ENCODE measurements around the gene NGLY1. TPM values are rescaled to one million over a fixed set of nuclear protein-coding genes. Genes with fewer than 3 reads are reported as not detected.

The NGLY1 gene
- total and polyA plus RNA-seq, 7 donors, result 37.2 to 78.4 (median 59.0) TPM

DNA sequence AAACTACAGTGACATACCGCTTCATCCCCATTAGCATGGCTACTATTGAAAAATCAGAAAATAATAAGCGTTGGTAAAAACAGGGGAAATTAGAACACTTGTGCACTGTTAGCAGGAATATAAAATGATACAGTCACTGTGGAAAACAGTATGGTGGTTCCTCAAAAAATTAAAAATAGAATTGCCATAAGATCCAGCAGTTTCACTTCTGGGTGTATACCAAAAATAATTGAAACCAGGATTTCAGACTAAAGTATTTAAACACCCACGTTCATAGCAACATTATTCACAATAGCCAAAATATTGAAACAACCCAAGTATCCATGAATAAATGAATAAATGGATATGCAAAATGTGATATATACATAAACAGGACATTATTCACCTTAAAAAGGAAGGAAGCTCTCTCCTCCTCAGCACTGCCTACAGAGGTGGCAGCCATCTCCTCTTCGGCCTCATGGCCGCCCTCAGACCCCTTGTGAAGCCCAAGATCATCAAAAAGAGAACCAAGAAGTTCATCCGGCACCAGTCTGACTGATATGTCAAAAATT is 34.1 kb downstream of the NGLY1 start:
- TF ChIP-seq, protein P1, sequence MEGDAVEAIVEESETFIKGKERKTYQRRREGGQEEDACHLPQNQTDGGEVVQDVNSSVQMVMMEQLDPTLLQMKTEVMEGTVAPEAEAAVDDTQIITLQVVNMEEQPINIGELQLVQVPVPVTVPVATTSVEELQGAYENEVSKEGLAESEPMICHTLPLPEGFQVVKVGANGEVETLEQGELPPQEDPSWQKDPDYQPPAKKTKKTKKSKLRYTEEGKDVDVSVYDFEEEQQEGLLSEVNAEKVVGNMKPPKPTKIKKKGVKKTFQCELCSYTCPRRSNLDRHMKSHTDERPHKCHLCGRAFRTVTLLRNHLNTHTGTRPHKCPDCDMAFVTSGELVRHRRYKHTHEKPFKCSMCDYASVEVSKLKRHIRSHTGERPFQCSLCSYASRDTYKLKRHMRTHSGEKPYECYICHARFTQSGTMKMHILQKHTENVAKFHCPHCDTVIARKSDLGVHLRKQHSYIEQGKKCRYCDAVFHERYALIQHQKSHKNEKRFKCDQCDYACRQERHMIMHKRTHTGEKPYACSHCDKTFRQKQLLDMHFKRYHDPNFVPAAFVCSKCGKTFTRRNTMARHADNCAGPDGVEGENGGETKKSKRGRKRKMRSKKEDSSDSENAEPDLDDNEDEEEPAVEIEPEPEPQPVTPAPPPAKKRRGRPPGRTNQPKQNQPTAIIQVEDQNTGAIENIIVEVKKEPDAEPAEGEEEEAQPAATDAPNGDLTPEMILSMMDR (IDR thresholded peaks at IDR 0.05), result no peak
- 78 to 87% (median 80%) methylated on average over 6 of the region's 6 CpGs for WGBS, 3 donors
- intact Hi-C loops (cut with DNase I), result no loop called here
- H3K27ac ChIP-seq, result no peak overlapping the region
- no peak for ATAC-seq
- no peaks in the 10 kb centered on the region for H3K9me3 ChIP-seq
- H3K27me3 ChIP-seq (ENCODE audit: insufficient read depth in 3 of 3, low read length in 2 of 3), result no peaks in the 10 kb centered on the region
- H3K4me3 ChIP-seq, result no peak overlapping the region
- peaks cover 5 to 81% of the 10 kb centered on the region in 2 donors for H3K36me3 ChIP-seq (ENCODE audit: insufficient read depth in 1 of 2, low read depth in 1 of 2)
- no peak for DNase-seq
- H3K4me1 ChIP-seq, result no peaks in the 10 kb centered on the region

DNA sequence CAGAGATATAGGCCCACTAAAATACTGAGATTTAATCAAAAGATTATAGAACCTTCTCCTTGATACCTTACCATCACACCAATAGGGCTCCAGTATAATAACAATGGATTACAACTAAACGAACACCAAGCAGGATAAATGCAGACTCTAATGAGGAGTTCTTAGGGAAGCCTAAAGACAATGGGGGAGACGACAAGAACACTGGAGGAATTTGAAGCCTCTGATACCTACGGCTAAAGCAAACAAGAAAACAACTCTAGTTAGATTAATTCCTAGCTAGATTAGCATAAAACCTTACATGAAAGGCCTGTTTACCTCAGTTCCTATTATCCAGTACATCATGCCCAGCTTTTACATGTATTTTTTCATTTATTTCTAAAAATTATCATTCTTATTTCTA is 35.1 kb downstream of the NGLY1 start:
- DNase-seq (no peak), ATAC-seq (no peak)
- no peaks in the 10 kb centered on the region for H3K27me3 ChIP-seq (ENCODE audit: insufficient read depth in 3 of 3, low read length in 2 of 3)
- no peaks in the 10 kb centered on the region for H3K4me1 ChIP-seq
- H3K36me3 ChIP-seq (ENCODE audit: insufficient read depth in 1 of 2, low read depth in 1 of 2), result peaks cover 5 to 80% of the 10 kb centered on the region in 2 donors
- H3K9me3 ChIP-seq, result no peaks in the 10 kb centered on the region
- H3K4me3 ChIP-seq, result no peak overlapping the region
- intact Hi-C loops (cut with DNase I), result no loop called here
- TF ChIP-seq, protein P1 (IDR thresholded peaks at IDR 0.05), result no peak
- H3K27ac ChIP-seq, result no peak overlapping the region
- WGBS, 3 donors, result 88 to 89% (median 88%) methylated on average over 3 of the region's 3 CpGs

DNA sequence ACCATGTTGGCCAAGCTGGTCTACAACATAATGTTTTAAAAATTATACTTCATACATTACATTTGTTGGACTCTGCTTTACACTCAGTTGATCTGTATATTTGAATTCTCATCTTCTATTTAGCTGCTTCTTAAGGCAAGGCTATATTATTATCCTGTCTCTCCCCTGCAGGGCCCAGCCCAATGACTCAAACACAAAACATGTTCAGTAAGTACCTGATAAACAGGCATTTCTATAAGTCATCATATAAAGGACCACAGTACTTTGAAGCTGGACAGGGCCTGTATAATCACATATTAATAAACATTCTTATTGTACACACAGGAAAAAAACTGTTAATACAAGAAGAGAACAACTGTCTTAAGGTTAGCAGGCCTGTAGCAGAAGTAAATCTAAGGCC is 36.2 kb downstream of the NGLY1 start:
- ATAC-seq, result no peak
- intact Hi-C loops (cut with DNase I), result no loop called here
- peaks cover 5 to 80% of the 10 kb centered on the region in 2 donors for H3K36me3 ChIP-seq (ENCODE audit: insufficient read depth in 1 of 2, low read depth in 1 of 2)

DNA sequence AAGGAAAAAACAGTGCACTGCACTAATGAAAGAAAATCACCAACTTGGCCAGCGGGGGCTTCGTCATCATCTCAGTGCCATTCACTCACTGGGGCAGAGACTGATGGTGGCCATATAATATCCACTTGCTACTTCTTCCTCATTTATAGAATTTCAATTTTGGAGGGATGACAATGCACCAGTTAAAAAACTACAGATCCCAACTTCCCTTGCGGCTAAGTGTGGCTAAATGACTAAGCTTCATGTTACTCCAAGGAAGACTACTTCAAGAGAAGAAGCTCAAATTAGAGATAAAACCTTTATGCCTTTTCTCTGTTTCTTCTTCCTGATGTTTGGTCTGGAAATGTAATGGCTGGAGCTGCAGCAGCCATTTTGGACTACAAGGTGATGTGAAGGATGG is 38.8 kb downstream of the NGLY1 start:
- Histone ChIP-seq H3K4me1 (no peaks in the 10 kb centered on the region), H3K27me3 (ENCODE audit: insufficient read depth in 3 of 3, low read length in 2 of 3) (no peaks in the 10 kb centered on the region), H3K9me3 (no peaks in the 10 kb centered on the region), H3K36me3 (ENCODE audit: insufficient read depth in 1 of 2, low read depth in 1 of 2) (peaks cover 3 to 76% of the 10 kb centered on the region in 2 donors), H3K27ac (no peak overlapping the region), H3K4me3 (no peak overlapping the region)
- TF ChIP-seq, protein P1 (IDR thresholded peaks at IDR 0.05), result no peak
- DNase-seq (no peak), ATAC-seq (no peak)
- intact Hi-C loops (cut with DNase I), result no loop called here
- WGBS, 3 donors, result 98% methylated on average over 3 of the region's 3 CpGs

More for the DNA sequence above, 36.2 kb downstream of the NGLY1 start:
- Histone ChIP-seq H3K4me1 (no peaks in the 10 kb centered on the region), H3K27me3 (ENCODE audit: insufficient read depth in 3 of 3, low read length in 2 of 3) (no peaks in the 10 kb centered on the region), H3K9me3 (no peaks in the 10 kb centered on the region), H3K4me3 (no peak overlapping the region), H3K27ac (no peak overlapping the region)
- TF ChIP-seq, protein P1 (IDR thresholded peaks at IDR 0.05), result no peak
- DNase-seq, result no peak

DNA sequence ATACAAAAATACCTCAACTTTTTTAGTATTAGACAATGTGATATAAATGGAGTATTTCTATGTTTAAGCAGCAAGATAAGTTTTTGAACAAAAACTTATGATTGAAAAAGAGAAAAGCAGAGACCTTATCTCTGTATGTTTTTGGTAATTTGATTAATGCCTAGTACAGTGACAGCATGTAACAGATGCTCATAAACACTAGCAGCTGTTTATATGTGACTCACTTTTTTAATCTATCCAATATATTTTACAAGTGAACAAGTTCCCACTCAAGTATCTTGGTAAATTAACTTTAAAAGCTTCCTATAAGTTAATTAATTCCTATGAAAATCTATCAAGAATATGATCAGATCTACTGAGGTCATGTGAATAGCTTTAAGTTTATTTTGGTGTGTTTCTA is 55.1 kb downstream of the NGLY1 start:
- no peaks in the 10 kb centered on the region for H3K9me3 ChIP-seq
- intact Hi-C loops (cut with DNase I), result loop anchor here (5.0 to 10.0 kb wide), 2 partner anchors 93 to 101 kb away; no protein-coding TSS in a partner anchor

More for the DNA sequence above, 55.1 kb downstream of the NGLY1 start:
- H3K27me3 ChIP-seq (ENCODE audit: insufficient read depth in 3 of 3, low read length in 2 of 3), result no peaks in the 10 kb centered on the region
- no peak overlapping the region for H3K27ac ChIP-seq
- TF ChIP-seq, protein P1 (IDR thresholded peaks at IDR 0.05), result no peak
- DNase-seq (no peak), ATAC-seq (no peak)
- no peak overlapping the region for H3K4me3 ChIP-seq
- peaks cover 2 to 87% of the 10 kb centered on the region in 2 donors for H3K36me3 ChIP-seq (ENCODE audit: insufficient read depth in 1 of 2, low read depth in 1 of 2)
- H3K4me1 ChIP-seq, result no peaks in the 10 kb centered on the region

All from psoas muscle (tissue), 8 donors.